Liver (tissue), 3 donors: ENCODE results near the gene FMN1.

Source experiments
- ATF3 ChIP-seq: IDR thresholded peaks from 2 replicates; pipeline ENCODE4 v1.6.1; 2016; ENCODE audit warnings: antibody characterized with exemption
- CTCF ChIP-seq: fragments of 150-350 bp; IDR thresholded peaks from 2 replicates; pipeline ENCODE4 v1.5.1; 2017; ENCODE audit warnings: improper control_type of control experiment, low read depth, low read length; ENCODE audit not compliant: missing input control
- EGR1 ChIP-seq, 2 donors: IDR thresholded peaks; 2 replicates each; pipeline ENCODE4 v1.6.1; 2016 to 2018; ENCODE audit warnings: antibody characterized with exemption in 2 of 2, low read depth in 2 of 2
- FOXA2 ChIP-seq: IDR thresholded peaks from 2 replicates; pipeline ENCODE4 v1.6.1; 2016; ENCODE audit warnings: antibody characterized with exemption
- GABPA ChIP-seq, 2 donors: IDR thresholded peaks in 1 of 2; conservative IDR thresholded peaks in 1 of 2; 2 replicates each; pipeline ENCODE4 v1.6.1; 2016; ENCODE audit warnings: antibody characterized with exemption in 2 of 2, mild to moderate bottlenecking in 1 of 2, moderate library complexity in 1 of 2
- JUND ChIP-seq, 2 donors: IDR thresholded peaks; 2 replicates each; pipeline ENCODE4 v1.6.1; 2016; ENCODE audit warnings: antibody characterized with exemption in 2 of 2
- MAX ChIP-seq: IDR thresholded peaks from 2 replicates; pipeline ENCODE4 v1.6.1; 2016; ENCODE audit warnings: antibody characterized with exemption
- RAD21 ChIP-seq, 2 donors: IDR thresholded peaks; 2 replicates each; pipeline ENCODE4 v1.6.1; 2016; ENCODE audit warnings: antibody characterized with exemption in 2 of 2, mild to moderate bottlenecking in 2 of 2
- REST ChIP-seq: IDR thresholded peaks from 2 replicates; pipeline ENCODE4 v1.6.1; 2016; ENCODE audit warnings: antibody characterized with exemption, mild to moderate bottlenecking
- RXRA ChIP-seq, 2 donors: IDR thresholded peaks; 2 replicates each; pipeline ENCODE4 v1.6.1; 2017 to 2018; ENCODE audit warnings: antibody characterized with exemption in 2 of 2, mild to moderate bottlenecking in 1 of 2
- SP1 ChIP-seq: IDR thresholded peaks from 2 replicates; pipeline ENCODE4 v1.6.1; 2018; ENCODE audit warnings: antibody characterized with exemption, mild to moderate bottlenecking
- TAF1 ChIP-seq: conservative IDR thresholded peaks from 2 replicates; pipeline ENCODE4 v1.6.1; 2016; ENCODE audit warnings: antibody characterized with exemption, mild to moderate bottlenecking
- YY1 ChIP-seq: IDR thresholded peaks from 2 replicates; pipeline ENCODE4 v1.6.1; 2016; ENCODE audit warnings: antibody characterized with exemption, mild to moderate bottlenecking
- ZBTB33 ChIP-seq: IDR thresholded peaks from 2 replicates; pipeline ENCODE4 v1.6.1; 2016; ENCODE audit warnings: antibody characterized with exemption
- donor health status: healthy.
- donor health status: healthy.

GRCh38 chr15:32852771-32853170, 341.7 kb downstream of the FMN1 start:
- TF ChIP-seq CTCF (no peak), SP1 (no peak), REST (no peak), ZBTB33 (no peak), EGR1 (IDR thresholded peaks at IDR 0.05; ENCODE audit: low read depth in 2 of 2) (no peak), TAF1 (no peak), MAX (no peak), RAD21 (IDR thresholded peaks at IDR 0.05) (no peak), GABPA (IDR thresholded peaks at IDR 0.05 in 1 of 2, conservative IDR thresholded peaks at IDR 0.05 in 1 of 2) (no peak), FOXA2 (no peak), JUND (IDR thresholded peaks at IDR 0.05) (no peak), RXRA (IDR thresholded peaks at IDR 0.05) (no peak), ATF3 (no peak), YY1 (no peak)
